Endodermal cell (in vitro differentiated cells): ENCODE results near the gene CNGA4. TPM values are rescaled to one million over a fixed set of nuclear protein-coding genes. Genes with fewer than 3 reads are reported as not detected.

Experiments
- DNase-seq: peaks from one replicate; pipeline ENCODE4 v3.0.0-alpha.2; 2017
- H3K27ac ChIP-seq: 2 replicates; pipeline ENCODE4 v1.5.1; 2013; ENCODE audit warnings: mild to moderate bottlenecking, low read depth, low read length, moderate library complexity
- H3K27me3 ChIP-seq: 2 replicates; pipeline ENCODE4 v1.6.1; 2013; ENCODE audit warnings: mild to moderate bottlenecking, low read length, moderate library complexity; ENCODE audit not compliant: insufficient read depth, control insufficient read depth, poor library complexity, severe bottlenecking
- H3K36me3 ChIP-seq: 2 replicates; pipeline ENCODE4 v1.7.0; 2013; ENCODE audit warnings: mild to moderate bottlenecking, low read length, moderate library complexity; ENCODE audit not compliant: control insufficient read depth, insufficient read depth
- H3K4me1 ChIP-seq: one replicate; pipeline ENCODE4 v1.7.0; 2013; ENCODE audit warnings: low read length; ENCODE audit not compliant: control insufficient read depth, insufficient read depth
- H3K4me3 ChIP-seq: 2 replicates; pipeline ENCODE4 v1.5.1; 2013; ENCODE audit warnings: mild to moderate bottlenecking, low read length, moderate library complexity
- H3K9ac ChIP-seq: 2 replicates; pipeline ENCODE4 v1.6.1; 2013; ENCODE audit warnings: mild to moderate bottlenecking, low read length, moderate library complexity; ENCODE audit not compliant: poor library complexity, severe bottlenecking; ENCODE audit errors: extremely low read depth
- H3K9me3 ChIP-seq: 2 replicates; pipeline ENCODE4 v1.6.1; 2013; ENCODE audit warnings: mild to moderate bottlenecking, low read length, moderate library complexity; ENCODE audit not compliant: control insufficient read depth
- H3K27ac Mint-ChIP-seq: 2 replicates; pipeline ENCODE4 v1.8.0; 2020; ENCODE audit warnings: mixed read lengths
- H3K27me3 Mint-ChIP-seq: 2 replicates; pipeline ENCODE4 v1.8.0; 2021; ENCODE audit warnings: mild to moderate bottlenecking, mixed read lengths; ENCODE audit not compliant: insufficient read depth
- H3K36me3 Mint-ChIP-seq: 2 replicates; pipeline ENCODE4 v1.8.0; 2020; ENCODE audit warnings: low read depth, mixed read lengths
- H3K4me1 Mint-ChIP-seq: 2 replicates; pipeline ENCODE4 v1.8.0; 2020; ENCODE audit warnings: mixed read lengths
- H3K4me3 Mint-ChIP-seq: 2 replicates; pipeline ENCODE4 v1.8.0; 2020; ENCODE audit warnings: mild to moderate bottlenecking, moderate library complexity, mixed read lengths
- H3K9me3 Mint-ChIP-seq: 2 replicates; pipeline ENCODE4 v1.8.0; 2020; ENCODE audit warnings: mild to moderate bottlenecking, mixed read lengths
- WGBS, 2 experiments: methylation state at CpG; one replicate each; pipeline versions ENCODE4 v1.1.5 to v1.1.7; 2013; ENCODE audit warnings: missing lambda C conversion rate in 2 of 2, mixed read lengths in 1 of 2; ENCODE audit not compliant: insufficient coverage in 1 of 2, insufficient read length in 1 of 2; 5-methylcytosine and 5-hydroxymethylcytosine counted together
- total RNA-seq, 2 donors: library from RNA; stranded (reverse); fragmentation: NEBNext Ultra II Directional in 1 of 2; extraction: Animal tissue kit (Norgen Biotek cat#: 25700) in 1 of 2; gene quantifications; 2 replicates in 1 of 2; 3 replicates in 1 of 2; pipeline ENCODE4 v1.2.1, GENCODE V29; 2021
- TF ChIP-seq, protein P1 (sequence below): fragments of 200-600 bp; sonication (generic); conservative IDR thresholded peaks from 2 replicates; pipeline ENCODE4 v1.5.0; 2021; ENCODE audit warnings: antibody characterized with exemption, mild to moderate bottlenecking

The CNGA4 gene
- total RNA-seq, 2 donors from 2014 or later = 1.7 to 4.3 TPM

- peak overlapping the region; percentile 1 for H3K4me3 ChIP-seq
- no peaks in the 10 kb centered on the region for H3K9me3 ChIP-seq
- no peak overlapping the region for H3K9ac ChIP-seq
- no peaks in the 10 kb centered on the region for H3K27me3 ChIP-seq
- Mint-ChIP-seq H3K9me3 (no peaks in the 10 kb centered on the region), H3K4me1 (peaks cover 29% of the 10 kb centered on the region), H3K36me3 (peaks cover 3% of the 10 kb centered on the region), H3K27ac (no peak overlapping the region), H3K27me3 (peaks cover 3% of the 10 kb centered on the region), H3K4me3 (no peak overlapping the region)
- H3K27ac ChIP-seq = no peak overlapping the region
- H3K4me1 ChIP-seq = peaks cover 12% of the 10 kb centered on the region
- WGBS, 2 experiments = 96 to 98% methylated on average over 28 of the region's 28 CpGs
- DNase-seq = no peak
- H3K36me3 ChIP-seq = no peaks in the 10 kb centered on the region
- TF ChIP-seq, protein P1, sequence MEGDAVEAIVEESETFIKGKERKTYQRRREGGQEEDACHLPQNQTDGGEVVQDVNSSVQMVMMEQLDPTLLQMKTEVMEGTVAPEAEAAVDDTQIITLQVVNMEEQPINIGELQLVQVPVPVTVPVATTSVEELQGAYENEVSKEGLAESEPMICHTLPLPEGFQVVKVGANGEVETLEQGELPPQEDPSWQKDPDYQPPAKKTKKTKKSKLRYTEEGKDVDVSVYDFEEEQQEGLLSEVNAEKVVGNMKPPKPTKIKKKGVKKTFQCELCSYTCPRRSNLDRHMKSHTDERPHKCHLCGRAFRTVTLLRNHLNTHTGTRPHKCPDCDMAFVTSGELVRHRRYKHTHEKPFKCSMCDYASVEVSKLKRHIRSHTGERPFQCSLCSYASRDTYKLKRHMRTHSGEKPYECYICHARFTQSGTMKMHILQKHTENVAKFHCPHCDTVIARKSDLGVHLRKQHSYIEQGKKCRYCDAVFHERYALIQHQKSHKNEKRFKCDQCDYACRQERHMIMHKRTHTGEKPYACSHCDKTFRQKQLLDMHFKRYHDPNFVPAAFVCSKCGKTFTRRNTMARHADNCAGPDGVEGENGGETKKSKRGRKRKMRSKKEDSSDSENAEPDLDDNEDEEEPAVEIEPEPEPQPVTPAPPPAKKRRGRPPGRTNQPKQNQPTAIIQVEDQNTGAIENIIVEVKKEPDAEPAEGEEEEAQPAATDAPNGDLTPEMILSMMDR = no peak
Observed at GRCh38 chr11:6240139-6240538, 1.2 kb downstream of the CNGA4 start.

DNA sequence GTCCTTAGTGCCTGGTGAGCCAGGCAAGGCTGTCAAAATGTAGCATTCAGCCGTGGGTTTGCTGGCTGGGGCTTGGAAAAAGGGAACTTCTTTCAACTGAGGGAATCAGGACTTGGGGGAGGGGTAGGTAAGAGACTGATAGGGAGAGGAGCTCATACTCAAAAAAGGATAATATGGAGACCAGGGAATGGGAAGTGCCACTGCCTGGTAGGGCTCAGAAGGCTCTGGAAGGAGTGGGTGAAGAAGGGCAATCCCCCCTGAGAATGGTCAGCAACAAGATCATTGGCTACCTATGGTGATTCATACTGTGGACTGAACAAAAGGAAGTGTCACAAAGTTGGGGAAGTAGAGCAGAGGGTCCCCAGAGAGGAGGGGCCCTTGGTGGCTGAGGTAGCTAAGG lies 1.9 kb downstream of the CNGA4 start:
- Histone ChIP-seq H3K4me1 (peaks cover 12% of the 10 kb centered on the region), H3K27ac (no peak overlapping the region), H3K36me3 (no peaks in the 10 kb centered on the region), H3K27me3 (no peaks in the 10 kb centered on the region), H3K4me3 (no peak overlapping the region), H3K9me3 (no peaks in the 10 kb centered on the region), H3K9ac (no peak overlapping the region)
- peaks cover 29% of the 10 kb centered on the region for H3K4me1 Mint-ChIP-seq
- peaks cover 3% of the 10 kb centered on the region for H3K36me3 Mint-ChIP-seq
- TF ChIP-seq, protein P1 = no peak
- no peak for DNase-seq
- 63 to 96% methylated on average over 1 of the region's 1 CpG for WGBS, 2 experiments
- no peak overlapping the region for H3K4me3 Mint-ChIP-seq
- H3K27me3 Mint-ChIP-seq = peaks cover 3% of the 10 kb centered on the region
- no peaks in the 10 kb centered on the region for H3K9me3 Mint-ChIP-seq
- no peak overlapping the region for H3K27ac Mint-ChIP-seq

DNA sequence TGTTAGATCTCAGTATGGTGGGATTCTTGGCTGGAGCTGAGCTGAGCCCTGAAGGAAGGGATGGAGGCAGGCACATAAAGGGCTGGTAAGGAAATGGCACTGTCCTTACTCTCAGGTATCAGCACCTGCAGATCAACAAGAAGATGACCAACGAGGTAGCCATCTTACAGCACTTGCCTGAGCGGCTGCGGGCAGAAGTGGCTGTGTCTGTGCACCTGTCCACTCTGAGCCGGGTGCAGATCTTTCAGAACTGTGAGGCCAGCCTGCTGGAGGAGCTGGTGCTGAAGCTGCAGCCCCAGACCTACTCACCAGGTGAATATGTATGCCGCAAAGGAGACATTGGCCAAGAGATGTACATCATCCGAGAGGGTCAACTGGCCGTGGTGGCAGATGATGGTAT lies 2.4 kb downstream of the CNGA4 start:
- Mint-ChIP-seq H3K4me1 (peaks cover 29% of the 10 kb centered on the region), H3K27me3 (peaks cover 3% of the 10 kb centered on the region), H3K4me3 (no peak overlapping the region), H3K27ac (no peak overlapping the region), H3K36me3 (peaks cover 3% of the 10 kb centered on the region), H3K9me3 (no peaks in the 10 kb centered on the region)
- TF ChIP-seq, protein P1 = no peak
- no peak for DNase-seq
- Histone ChIP-seq H3K4me1 (peaks cover 12% of the 10 kb centered on the region), H3K4me3 (no peak overlapping the region), H3K9ac (no peak overlapping the region), H3K9me3 (no peaks in the 10 kb centered on the region), H3K27ac (no peak overlapping the region), H3K27me3 (no peaks in the 10 kb centered on the region), H3K36me3 (no peaks in the 10 kb centered on the region)
- WGBS, 2 experiments = 94 to 96% methylated on average over 7 of the region's 7 CpGs
